ENCODE data around the gene CNBD2. TPM values are rescaled to one million over a fixed set of nuclear protein-coding genes. Genes with fewer than 3 reads are reported as not detected.

The CNBD2 gene
- total RNA-seq, 3 donors from 2014 or later, result 3.7 to 6.2 (median 4.4) TPM

DNA sequence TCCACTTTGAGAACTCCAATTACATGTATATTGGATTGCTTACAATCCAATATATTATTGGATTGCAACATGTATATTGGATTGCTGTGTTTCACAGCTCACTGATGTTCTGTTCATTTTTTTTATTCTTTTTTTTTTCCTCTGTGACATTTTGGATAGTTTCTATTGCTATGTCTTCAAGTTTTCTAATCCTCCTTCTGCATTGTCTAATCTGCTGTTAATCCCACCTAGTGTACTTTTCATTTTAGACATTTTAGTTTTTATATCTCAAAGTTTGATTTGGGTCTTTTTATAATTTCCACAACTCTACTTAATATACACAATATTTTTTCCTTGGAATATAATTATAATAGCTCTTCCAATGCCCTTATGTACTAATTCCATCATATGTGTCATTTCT is 34.5 kb downstream of the CNBD2 start:
- Histone ChIP-seq H3K36me3 (ENCODE audit: low read depth) (no peaks in the 10 kb centered on the region), H3K9me3 (peaks cover 5% of the 10 kb centered on the region), H3K4me1 (ENCODE audit: low read depth) (no peaks in the 10 kb centered on the region), H3K4me3 (no peak overlapping the region)
- DNase-seq (no peak), ATAC-seq (no peak)
- intact Hi-C loops (cut with DNase I, micrococcal nuclease), result no loop called here
- TF ChIP-seq, protein P1, sequence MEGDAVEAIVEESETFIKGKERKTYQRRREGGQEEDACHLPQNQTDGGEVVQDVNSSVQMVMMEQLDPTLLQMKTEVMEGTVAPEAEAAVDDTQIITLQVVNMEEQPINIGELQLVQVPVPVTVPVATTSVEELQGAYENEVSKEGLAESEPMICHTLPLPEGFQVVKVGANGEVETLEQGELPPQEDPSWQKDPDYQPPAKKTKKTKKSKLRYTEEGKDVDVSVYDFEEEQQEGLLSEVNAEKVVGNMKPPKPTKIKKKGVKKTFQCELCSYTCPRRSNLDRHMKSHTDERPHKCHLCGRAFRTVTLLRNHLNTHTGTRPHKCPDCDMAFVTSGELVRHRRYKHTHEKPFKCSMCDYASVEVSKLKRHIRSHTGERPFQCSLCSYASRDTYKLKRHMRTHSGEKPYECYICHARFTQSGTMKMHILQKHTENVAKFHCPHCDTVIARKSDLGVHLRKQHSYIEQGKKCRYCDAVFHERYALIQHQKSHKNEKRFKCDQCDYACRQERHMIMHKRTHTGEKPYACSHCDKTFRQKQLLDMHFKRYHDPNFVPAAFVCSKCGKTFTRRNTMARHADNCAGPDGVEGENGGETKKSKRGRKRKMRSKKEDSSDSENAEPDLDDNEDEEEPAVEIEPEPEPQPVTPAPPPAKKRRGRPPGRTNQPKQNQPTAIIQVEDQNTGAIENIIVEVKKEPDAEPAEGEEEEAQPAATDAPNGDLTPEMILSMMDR (IDR thresholded peaks at IDR 0.05), result no peak

DNA sequence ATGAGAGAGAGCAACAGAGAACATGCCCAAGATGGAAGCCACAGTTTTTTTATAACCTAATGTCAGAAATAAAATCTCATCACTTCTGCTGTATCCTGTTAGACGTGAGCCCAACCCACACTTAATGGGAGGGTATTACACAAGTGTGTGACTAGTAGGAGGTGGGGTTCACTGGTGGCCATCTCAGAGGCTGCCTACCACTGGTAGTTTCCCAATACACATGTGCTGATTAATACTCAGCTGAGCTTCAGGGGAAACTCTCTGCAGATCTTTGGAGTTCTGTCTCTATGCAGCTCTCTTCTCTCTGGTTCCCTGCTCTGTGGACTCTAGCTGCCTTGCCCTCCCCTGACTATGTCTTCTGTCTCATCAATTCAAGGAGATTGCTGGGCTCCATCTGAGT is 35.7 kb downstream of the CNBD2 start:
- H3K4me1 ChIP-seq (ENCODE audit: low read depth), result no peaks in the 10 kb centered on the region
- intact Hi-C loops (cut with DNase I, micrococcal nuclease), result no loop called here
- H3K9me3 ChIP-seq, result peaks cover 5% of the 10 kb centered on the region
- ATAC-seq (no peak), DNase-seq (no peak)
- no peak overlapping the region for H3K4me3 ChIP-seq
- H3K36me3 ChIP-seq (ENCODE audit: low read depth), result no peaks in the 10 kb centered on the region
- TF ChIP-seq, protein P1 (IDR thresholded peaks at IDR 0.05), result no peak

DNA sequence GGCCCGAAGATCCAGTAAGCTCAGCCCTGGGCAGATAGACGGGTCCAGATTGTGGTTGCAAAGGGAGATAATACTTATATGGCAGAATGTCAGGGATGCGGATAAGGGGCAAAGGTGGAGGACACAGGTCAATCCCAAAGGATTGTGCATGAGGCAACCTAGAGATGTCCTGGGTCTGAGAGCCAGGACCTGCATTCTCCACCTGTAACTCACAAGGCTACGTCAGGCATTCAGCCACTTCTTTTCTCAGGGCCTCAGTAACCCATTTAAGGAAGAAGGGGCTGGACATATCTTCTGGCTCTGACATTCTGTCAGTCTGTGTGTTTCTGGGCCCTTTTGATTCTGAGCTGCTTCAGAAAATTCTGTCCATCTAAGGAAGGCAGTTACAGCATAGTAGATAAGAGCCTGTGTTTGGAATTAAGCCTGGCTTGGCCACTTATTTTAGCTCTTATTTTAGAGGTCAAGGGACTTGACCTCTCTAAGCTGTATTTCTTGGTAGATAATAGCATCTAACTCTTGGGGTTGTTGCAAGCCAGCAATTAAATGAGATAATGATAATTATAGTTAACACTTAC is 40.2 kb downstream of the CNBD2 start:
- DNase-seq (no peak), ATAC-seq (no peak)
- TF ChIP-seq, protein P1 (IDR thresholded peaks at IDR 0.05), result no peak
- Histone ChIP-seq H3K4me1 (ENCODE audit: low read depth) (no peaks in the 10 kb centered on the region), H3K9me3 (no peaks in the 10 kb centered on the region), H3K4me3 (no peak overlapping the region), H3K36me3 (ENCODE audit: low read depth) (no peaks in the 10 kb centered on the region)
- intact Hi-C loops (cut with DNase I, micrococcal nuclease), result no loop called here

DNA sequence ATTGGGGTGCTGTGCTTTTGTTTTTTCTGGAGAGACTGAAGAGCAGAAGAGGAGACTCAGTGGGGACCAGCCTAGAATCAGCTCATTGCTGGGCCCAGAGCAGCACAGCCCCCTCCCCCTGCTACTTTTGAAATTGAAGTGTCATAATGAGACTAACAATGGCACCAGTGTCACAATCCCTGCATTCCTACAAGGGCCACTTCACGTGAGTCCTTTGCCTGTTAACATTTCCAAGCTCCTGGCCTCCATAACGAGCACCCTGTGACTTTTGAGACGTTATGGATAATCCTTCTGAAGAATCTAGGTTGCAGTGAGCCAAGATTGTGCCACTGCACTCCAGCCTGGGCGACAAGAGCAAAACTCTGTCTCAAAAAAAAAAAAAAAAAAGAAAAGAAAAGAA is 41.7 kb downstream of the CNBD2 start:
- H3K36me3 ChIP-seq (ENCODE audit: low read depth), result no peaks in the 10 kb centered on the region
- TF ChIP-seq, protein P1 (IDR thresholded peaks at IDR 0.05), result no peak
- ATAC-seq, result no peak
- H3K9me3 ChIP-seq, result no peaks in the 10 kb centered on the region
- intact Hi-C loops (cut with DNase I, micrococcal nuclease), result no loop called here
- no peak overlapping the region for H3K4me3 ChIP-seq
- H3K4me1 ChIP-seq (ENCODE audit: low read depth), result no peaks in the 10 kb centered on the region
- no peak for DNase-seq

DNA sequence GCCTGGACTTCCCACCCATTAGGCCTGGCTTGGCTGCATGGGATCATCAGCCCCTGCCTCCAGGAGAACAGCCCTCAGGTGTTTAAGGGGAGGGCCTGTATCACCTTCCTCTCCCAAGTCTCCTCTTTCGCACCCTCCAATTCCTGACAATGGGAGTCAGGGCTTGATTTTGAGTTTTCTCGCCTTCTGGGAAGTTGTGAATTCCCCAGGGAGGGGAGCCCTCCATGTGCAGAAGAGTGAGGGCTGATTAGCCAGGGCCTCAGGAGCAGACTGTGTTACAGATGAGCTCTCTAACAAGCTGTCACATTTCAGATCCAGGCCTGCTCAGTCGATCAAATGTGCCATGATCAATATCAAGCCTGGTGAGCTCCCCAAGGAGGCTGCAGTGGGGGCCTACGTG is 42.4 kb downstream of the CNBD2 start:
- TF ChIP-seq, protein P1 (IDR thresholded peaks at IDR 0.05), result no peak
- H3K9me3 ChIP-seq, result no peaks in the 10 kb centered on the region
- intact Hi-C loops (cut with DNase I, micrococcal nuclease), result no loop called here
- ATAC-seq (no peak), DNase-seq (no peak)
- H3K4me1 ChIP-seq (ENCODE audit: low read depth), result no peaks in the 10 kb centered on the region
- H3K36me3 ChIP-seq (ENCODE audit: low read depth), result no peaks in the 10 kb centered on the region
- no peak overlapping the region for H3K4me3 ChIP-seq

Measured in mucosa of descending colon (tissue), 3 donors.